ENCODE measurements around the gene DDX41.

The DDX41 gene

DNA sequence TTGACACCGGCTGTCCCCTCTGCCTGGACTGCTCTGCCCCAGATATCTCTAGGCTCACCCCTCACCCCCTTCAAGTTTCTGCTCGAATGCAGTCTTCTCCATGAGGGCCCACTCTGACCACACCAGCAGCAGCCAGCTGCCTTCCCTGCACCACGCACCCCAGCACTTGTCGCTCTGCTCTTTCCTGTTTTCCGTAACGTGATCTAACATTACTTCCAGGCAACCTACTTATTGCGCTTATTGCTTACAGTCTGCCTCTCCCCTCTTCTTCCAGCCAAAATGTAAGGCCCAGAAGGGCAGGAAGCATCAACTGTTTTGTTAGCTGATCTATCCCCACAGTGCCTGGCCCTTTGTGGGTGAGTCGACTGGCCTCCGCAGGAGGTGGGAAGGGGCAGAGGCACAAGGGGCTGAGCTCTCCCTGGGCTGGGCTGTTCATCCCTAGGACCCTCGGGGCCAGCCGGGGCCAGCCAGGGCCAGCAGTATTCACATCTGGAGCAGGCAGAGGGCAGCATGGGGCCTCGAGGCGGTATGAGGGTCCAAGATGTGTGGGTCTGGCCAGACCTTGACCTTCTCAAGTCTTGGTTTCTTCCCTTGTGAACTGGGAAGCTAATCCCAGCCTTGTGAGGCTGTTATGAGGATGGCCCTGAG lies 31.7 kb downstream of the DDX41 start:
- TF ChIP-seq, protein P1, sequence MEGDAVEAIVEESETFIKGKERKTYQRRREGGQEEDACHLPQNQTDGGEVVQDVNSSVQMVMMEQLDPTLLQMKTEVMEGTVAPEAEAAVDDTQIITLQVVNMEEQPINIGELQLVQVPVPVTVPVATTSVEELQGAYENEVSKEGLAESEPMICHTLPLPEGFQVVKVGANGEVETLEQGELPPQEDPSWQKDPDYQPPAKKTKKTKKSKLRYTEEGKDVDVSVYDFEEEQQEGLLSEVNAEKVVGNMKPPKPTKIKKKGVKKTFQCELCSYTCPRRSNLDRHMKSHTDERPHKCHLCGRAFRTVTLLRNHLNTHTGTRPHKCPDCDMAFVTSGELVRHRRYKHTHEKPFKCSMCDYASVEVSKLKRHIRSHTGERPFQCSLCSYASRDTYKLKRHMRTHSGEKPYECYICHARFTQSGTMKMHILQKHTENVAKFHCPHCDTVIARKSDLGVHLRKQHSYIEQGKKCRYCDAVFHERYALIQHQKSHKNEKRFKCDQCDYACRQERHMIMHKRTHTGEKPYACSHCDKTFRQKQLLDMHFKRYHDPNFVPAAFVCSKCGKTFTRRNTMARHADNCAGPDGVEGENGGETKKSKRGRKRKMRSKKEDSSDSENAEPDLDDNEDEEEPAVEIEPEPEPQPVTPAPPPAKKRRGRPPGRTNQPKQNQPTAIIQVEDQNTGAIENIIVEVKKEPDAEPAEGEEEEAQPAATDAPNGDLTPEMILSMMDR (IDR thresholded peaks at IDR 0.05; ENCODE audit: low read depth, low read length), result no peak

DNA sequence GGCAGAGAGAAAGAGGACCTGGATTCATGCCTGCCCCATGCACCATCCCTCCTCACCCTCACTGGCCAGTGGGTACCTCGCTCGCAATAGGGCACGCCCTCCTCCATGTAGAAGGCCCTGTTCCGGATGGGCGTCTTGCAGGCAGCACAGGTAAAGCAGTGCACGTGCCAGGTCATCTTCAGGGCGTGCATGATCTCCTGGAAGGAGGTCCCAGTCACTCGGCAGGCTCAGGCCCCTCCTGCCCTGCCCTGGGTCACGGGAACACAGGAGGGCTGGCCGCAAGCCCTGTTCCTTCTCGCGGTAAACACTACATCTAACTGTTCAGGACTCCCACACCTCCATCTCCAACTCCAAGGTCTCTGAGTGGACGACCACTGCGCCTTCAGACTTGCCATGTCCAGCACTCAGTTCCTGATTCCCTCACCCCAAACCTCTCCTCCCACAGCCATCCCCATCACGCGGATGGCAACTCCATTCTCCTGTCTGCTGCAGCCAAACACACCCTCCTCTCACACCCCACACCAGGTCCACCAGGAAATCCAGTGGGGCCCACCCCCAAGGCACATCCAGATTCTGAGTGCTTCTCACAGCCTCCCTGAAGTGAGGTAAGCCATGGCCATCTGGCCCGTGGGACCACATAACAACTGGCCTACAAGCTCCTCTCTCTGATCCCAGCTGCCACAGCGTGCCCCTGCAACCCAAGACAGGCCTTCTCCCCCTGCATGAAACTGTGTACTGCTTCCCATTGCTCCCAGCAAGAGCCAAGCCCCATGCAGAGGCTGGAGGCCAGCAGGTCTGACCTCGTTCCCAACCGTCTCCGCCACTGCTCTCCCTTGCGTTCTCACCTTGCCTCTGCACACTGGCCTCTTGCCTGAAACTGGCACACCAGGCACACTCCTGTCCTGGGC lies 32.5 kb downstream of the DDX41 start:
- DNase-seq (ENCODE audit: low read depth in 2 of 2), result peak in 1 of 2 donors; percentile 30
- no peak overlapping the region for H3K4me3 ChIP-seq (replicated peaks in 1 of 2; ENCODE audit: low read depth in 2 of 2, low read length in 2 of 2)
- TF ChIP-seq, protein P1 (IDR thresholded peaks at IDR 0.05; ENCODE audit: low read depth, low read length), result no peak

More for the DNA sequence above, 31.7 kb downstream of the DDX41 start:
- H3K4me3 ChIP-seq (replicated peaks in 1 of 2; ENCODE audit: low read depth in 2 of 2, low read length in 2 of 2), result no peak overlapping the region
- DNase-seq (ENCODE audit: low read depth in 2 of 2), result no peak

DNA sequence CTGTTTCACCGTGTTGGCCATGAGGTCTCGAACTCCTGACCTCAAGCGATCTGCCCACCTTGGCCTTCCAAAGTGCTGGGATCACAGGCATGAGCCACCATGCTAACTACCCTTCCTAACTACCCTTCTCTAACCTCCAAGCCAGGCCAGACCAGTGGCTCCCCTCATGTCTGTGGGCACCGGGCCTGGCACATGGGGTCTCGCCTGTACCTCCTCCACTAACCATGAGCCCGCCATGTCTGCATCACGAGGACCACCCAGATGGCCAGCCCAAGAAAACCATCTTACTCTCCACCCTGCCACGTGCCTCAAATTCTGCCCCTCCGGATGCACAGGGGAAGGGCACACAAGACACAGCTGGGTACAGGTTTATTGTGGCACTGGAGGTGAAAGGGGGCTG lies 33.7 kb downstream of the DDX41 start:
- DNase-seq (ENCODE audit: low read depth in 2 of 2), result no peak
- no peak overlapping the region for H3K4me3 ChIP-seq (replicated peaks in 1 of 2; ENCODE audit: low read depth in 2 of 2, low read length in 2 of 2)
- TF ChIP-seq, protein P1 (IDR thresholded peaks at IDR 0.05; ENCODE audit: low read depth, low read length), result no peak

DNA sequence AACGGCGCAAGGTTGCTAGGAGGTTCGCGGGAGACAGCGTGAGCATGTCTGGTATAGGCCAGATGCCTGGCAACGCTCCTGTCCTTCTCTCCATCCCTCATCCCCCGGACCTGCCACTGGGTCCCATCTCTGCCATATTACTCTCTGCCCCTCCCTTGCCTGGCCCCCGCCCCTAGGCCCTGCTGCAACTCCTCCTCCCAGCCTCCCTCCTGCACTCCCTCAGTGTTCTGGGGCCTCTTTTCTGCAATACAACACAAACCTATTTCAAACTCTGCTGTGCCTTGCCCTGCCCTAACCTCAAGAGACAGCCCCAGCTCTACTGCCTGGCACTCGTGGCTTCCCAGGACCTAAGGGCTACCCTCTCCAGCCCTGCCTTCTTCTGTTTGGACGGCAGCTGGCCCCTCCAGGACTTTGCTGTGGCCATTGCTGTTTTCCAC lies 34.4 kb downstream of the DDX41 start:
- DNase-seq (ENCODE audit: low read depth in 2 of 2), result no peak
- H3K4me3 ChIP-seq (replicated peaks in 1 of 2; ENCODE audit: low read depth in 2 of 2, low read length in 2 of 2), result no peak overlapping the region
- TF ChIP-seq, protein P1 (IDR thresholded peaks at IDR 0.05; ENCODE audit: low read depth, low read length), result no peak

DNA sequence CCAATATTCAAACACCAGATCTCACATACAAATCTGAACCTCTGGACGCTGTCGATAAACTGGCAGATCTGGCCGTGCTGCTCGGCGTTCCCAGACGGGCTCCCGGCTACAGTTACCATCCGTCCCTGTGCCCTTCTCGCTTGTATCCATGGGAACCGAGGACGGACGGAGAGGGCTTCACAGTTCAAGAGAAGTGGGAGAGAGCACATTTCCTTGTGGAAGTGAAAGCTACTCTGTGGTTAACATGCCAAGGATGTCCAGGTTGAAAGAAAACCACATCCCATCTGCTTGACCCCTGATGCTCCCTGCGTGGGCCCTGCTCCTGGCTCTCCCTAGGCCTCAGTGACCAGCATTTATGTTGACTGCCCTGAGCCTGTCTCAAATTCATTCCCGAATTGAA lies 37.0 kb downstream of the DDX41 start:
- DNase-seq (ENCODE audit: low read depth in 2 of 2), result peak; percentile 37 to 56
- TF ChIP-seq, protein P1 (IDR thresholded peaks at IDR 0.05; ENCODE audit: low read depth, low read length), result no peak
- no peak overlapping the region for H3K4me3 ChIP-seq (replicated peaks in 1 of 2; ENCODE audit: low read depth in 2 of 2, low read length in 2 of 2)

DNA sequence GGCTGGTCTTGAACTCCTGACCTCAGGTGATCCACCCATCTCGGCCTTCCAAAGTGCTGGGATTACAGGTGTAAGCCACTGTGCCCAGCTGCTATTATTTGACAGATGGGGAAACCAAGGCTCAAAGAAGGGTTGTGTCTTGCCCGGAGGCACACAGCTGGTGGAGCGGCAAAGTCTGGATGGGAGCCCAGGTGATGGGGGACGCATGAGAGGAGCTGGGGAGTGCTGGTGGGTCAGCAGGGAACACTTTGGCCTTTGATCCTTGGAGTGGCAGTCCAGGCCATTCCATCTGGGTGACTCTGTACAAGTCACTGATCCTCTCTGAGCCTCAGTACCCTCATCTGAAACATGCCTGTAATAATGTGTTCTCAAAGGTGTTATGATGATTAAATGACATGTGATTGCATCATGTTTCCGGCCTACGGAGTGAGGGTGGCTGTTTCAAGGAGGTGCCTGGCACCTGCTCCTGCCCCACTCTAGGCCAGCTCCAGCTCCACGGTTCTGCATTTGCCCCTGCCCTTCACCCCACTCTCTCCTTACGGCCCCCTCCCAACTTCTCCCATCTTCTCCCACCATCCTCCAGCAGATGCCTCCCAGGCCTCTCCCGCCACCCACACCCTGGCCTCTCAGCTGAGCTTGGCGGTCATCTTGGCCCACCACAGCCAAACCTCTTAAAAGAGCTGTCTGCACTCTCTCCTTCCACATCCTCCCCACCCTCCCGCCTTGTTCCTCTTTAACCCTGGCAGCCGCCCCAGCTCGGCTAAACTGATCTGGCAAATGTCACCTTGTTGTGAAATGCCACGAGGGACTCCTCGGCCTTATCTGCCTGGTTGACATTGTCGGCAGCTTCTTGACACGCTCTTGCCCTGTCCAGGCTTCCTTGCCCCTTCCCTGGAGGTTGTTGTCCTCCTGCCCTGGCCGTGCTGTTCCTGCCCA lies 37.8 kb downstream of the DDX41 start:
- DNase-seq (ENCODE audit: low read depth in 2 of 2), result peak; percentile 60 to 93
- TF ChIP-seq, protein P1 (IDR thresholded peaks at IDR 0.05; ENCODE audit: low read depth, low read length), result no peak
- no peak overlapping the region for H3K4me3 ChIP-seq (replicated peaks in 1 of 2; ENCODE audit: low read depth in 2 of 2, low read length in 2 of 2)

Measured in cardiac fibroblast (primary cell).